Stomach (tissue), 9 donors: ENCODE data around the gene NRL. TPM values are rescaled to one million over a fixed set of nuclear protein-coding genes. Genes with fewer than 3 reads are reported as not detected.

Experiments
- DNase-seq, 2 donors: peaks; one replicate each; pipeline versions ENCODE4 v3.0.0 to v3.0.0-alpha.2; 2013 to 2019
- H3K27ac ChIP-seq, 5 donors: fragments of 200-600 bp in 4 of 5; sonication (generic) in 4 of 5; one replicate each; pipeline ENCODE4 v1.5.1; 2013 to 2019; ENCODE audit warnings: mild to moderate bottlenecking in 1 of 5, moderate library complexity in 1 of 5
- H3K27me3 ChIP-seq, 3 donors: fragments of 200-600 bp; sonication (generic); one replicate each; pipeline ENCODE4 v1.5.1; 2017 to 2019; ENCODE audit warnings: mixed run types in 1 of 3
- H3K36me3 ChIP-seq, 4 donors: fragments of 200-600 bp; sonication (generic); 1 replicate in 3 of 4; 2 replicates in 1 of 4; pipeline ENCODE4 v1.5.1; 2016 to 2019
- H3K4me1 ChIP-seq, 4 donors: fragments of 200-600 bp; sonication (generic); one replicate each; pipeline ENCODE4 v1.5.1; 2016 to 2019
- H3K4me3 ChIP-seq, 4 donors: fragments of 200-600 bp; sonication (generic) in 3 of 4; one replicate each; pipeline ENCODE4 v1.5.1; 2016 to 2019; ENCODE audit warnings: mild to moderate bottlenecking in 1 of 4
- H3K9me3 ChIP-seq, 4 donors: fragments of 200-600 bp; sonication (generic); one replicate each; pipeline ENCODE4 v1.5.1; 2016 to 2019
- EP300 ChIP-seq: sonication (generic); formaldehyde crosslinking; IDR thresholded peaks from one replicate; pipeline ENCODE4 v1.6.1; 2017; ENCODE audit warnings: antibody characterized with exemption
- POLR2A ChIP-seq, 4 donors: fragments of 450-650 bp; IDR thresholded peaks; one replicate each; pipeline ENCODE4 v1.6.1; 2016; ENCODE audit warnings: antibody characterized with exemption in 4 of 4, control low read depth in 2 of 4, mild to moderate bottlenecking in 1 of 4, moderate library complexity in 1 of 4
- POLR2AphosphoS5 ChIP-seq, 3 donors: sonication (generic); formaldehyde crosslinking; IDR thresholded peaks; one replicate each; pipeline ENCODE4 v1.6.1; 2016; ENCODE audit warnings: antibody characterized with exemption in 3 of 3
- WGBS, 5 donors: extraction: QIAGEN DNeasy Blood & Tissue Kit in 3 of 5; methylation state at CpG; one replicate each; pipeline versions ENCODE4 v1.1.5 to v1.1.7; 2013 to 2018; 5-methylcytosine and 5-hydroxymethylcytosine counted together
- intact Hi-C: fragments of 100-400 bp; cut with DNase I; formaldehyde crosslinking; loops from one replicate; pipeline ENCODE4 v1.15.1; 2023; ENCODE audit warnings: low total_unique reads
- polyA plus RNA-seq, 3 donors: library from polyadenylated mRNA; stranded (reverse); fragments of 200-250 nt; gene quantifications; one replicate each; pipeline ENCODE4 v1.2.3, GENCODE V29; 2013
- total RNA-seq, 5 donors: library from RNA; depleted of rRNA; stranded (reverse); fragments of >200 nt; gene quantifications; one replicate each; pipeline versions ENCODE4 v1.1.0 to v1.2.3, GENCODE V29; 2014 to 2016
- TF ChIP-seq, protein P1 (sequence below), 7 experiments: fragments of 450-650 bp in 4 of 7; fragments of 200-600 bp in 3 of 7; sonication (generic) in 3 of 7; IDR thresholded peaks; one replicate each; pipeline ENCODE4 v1.5.1; 2016 to 2019; ENCODE audit warnings: antibody characterized with exemption in 7 of 7, control low read depth in 2 of 7, mild to moderate bottlenecking in 1 of 7
- donor health status: healthy with polysubstance abuse.
- donor health status: Bipolar disorder and iron deficiency.
- donor health status: healthy.

NRL gene
- total and polyA plus RNA-seq, 8 donors, result 0.92 to 69.2 (median 1.3) TPM; not detected in 1

DNA sequence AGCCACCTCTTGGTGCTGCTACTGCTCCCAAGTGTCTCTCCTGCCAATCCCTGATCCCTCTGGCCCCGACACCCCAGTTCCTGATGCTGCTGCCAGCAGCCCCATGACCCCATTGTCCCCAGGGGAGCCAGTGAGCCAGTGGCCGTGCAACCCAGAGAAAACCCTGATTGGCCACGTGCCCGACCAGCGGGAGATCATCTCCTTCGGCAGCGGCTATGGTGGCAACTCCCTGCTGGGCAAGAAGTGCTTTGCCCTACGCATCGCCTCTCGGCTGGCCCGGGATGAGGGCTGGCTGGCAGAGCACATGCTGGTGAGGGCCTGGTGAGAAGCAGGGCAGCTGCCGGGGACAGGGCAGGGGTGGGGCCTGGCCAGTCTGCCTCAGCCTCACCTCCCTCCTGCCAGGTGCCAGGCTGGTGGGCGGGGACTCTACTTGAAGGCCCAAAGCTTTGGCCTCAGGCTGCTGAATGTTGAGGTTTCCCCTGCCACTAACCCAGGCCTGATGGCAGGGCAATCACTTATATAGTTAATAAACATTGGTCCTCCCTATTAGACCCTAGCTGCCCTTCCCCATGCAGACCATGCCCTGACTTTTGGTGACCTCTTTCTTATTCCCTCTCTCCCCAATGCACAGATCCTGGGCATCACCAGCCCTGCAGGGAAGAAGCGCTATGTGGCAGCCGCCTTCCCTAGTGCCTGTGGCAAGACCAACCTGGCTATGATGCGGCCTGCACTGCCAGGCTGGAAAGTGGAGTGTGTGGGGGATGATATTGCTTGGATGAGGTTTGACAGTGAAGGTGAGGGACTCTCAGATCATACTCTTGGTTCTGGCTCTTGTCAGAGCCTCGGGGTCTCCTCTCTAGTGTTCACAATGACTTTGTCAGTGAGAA, 15.6 kb downstream of the NRL start:
- intact Hi-C loops, result no loop called here
- Histone ChIP-seq H3K4me1 (peaks cover 0 to 21% (median 20%) of the 10 kb centered on the region in 4 donors), H3K4me3 (no peak overlapping the region), H3K36me3 (peaks cover 0 to 54% (median 47%) of the 10 kb centered on the region in 4 donors), H3K9me3 (no peaks in the 10 kb centered on the region), H3K27me3 (no peaks in the 10 kb centered on the region), H3K27ac (no peak overlapping the region)
- 58 to 69% (median 63%) methylated on average over 11 to 17 of the region's 17 CpGs for WGBS, 5 donors
- TF ChIP-seq EP300 (no peak), POLR2AphosphoS5 (IDR thresholded peaks at IDR 0.05) (no peak), POLR2A (IDR thresholded peaks at IDR 0.05) (no peak)
- TF ChIP-seq, protein P1, sequence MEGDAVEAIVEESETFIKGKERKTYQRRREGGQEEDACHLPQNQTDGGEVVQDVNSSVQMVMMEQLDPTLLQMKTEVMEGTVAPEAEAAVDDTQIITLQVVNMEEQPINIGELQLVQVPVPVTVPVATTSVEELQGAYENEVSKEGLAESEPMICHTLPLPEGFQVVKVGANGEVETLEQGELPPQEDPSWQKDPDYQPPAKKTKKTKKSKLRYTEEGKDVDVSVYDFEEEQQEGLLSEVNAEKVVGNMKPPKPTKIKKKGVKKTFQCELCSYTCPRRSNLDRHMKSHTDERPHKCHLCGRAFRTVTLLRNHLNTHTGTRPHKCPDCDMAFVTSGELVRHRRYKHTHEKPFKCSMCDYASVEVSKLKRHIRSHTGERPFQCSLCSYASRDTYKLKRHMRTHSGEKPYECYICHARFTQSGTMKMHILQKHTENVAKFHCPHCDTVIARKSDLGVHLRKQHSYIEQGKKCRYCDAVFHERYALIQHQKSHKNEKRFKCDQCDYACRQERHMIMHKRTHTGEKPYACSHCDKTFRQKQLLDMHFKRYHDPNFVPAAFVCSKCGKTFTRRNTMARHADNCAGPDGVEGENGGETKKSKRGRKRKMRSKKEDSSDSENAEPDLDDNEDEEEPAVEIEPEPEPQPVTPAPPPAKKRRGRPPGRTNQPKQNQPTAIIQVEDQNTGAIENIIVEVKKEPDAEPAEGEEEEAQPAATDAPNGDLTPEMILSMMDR (IDR thresholded peaks at IDR 0.05), result no peak
- peak in 1 of 2 donors; percentile 69 for DNase-seq

DNA sequence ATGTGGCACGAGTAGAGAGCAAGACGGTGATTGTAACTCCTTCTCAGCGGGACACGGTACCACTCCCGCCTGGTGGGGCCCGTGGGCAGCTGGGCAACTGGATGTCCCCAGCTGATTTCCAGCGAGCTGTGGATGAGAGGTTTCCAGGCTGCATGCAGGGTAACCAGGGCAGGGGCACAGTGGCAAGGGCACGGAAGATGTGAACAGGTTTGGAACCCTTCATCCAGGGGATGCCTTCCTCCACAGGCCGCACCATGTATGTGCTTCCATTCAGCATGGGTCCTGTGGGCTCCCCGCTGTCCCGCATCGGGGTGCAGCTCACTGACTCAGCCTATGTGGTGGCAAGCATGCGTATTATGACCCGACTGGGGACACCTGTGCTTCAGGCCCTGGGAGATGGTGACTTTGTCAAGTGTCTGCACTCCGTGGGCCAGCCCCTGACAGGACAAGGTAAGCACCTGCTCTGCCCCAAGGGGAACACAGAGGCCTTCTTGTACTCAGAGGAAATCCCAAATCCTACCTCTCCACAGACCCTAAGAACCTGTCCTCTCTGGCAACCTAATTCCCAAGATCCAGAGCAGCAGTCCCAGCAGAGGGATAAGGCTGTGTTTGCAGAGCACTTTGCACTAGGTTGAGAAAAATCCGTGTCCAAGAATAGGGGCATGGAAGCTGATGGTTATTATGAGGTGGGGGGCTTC, 16.4 kb downstream of the NRL start:
- peaks cover 0 to 46% (median 40%) of the 10 kb centered on the region in 4 donors for H3K36me3 ChIP-seq
- H3K4me3 ChIP-seq, result no peak overlapping the region
- H3K27ac ChIP-seq, result no peak overlapping the region
- H3K4me1 ChIP-seq, result peaks cover 0 to 26% (median 26%) of the 10 kb centered on the region in 4 donors
- no peak for DNase-seq
- no peaks in the 10 kb centered on the region for H3K27me3 ChIP-seq
- intact Hi-C loops, result no loop called here
- no peak for TF ChIP-seq POLR2AphosphoS5 (IDR thresholded peaks at IDR 0.05)
- no peak for TF ChIP-seq EP300
- TF ChIP-seq, protein P1 (IDR thresholded peaks at IDR 0.05), result no peak
- TF ChIP-seq POLR2A (IDR thresholded peaks at IDR 0.05), result no peak
- no peaks in the 10 kb centered on the region for H3K9me3 ChIP-seq
- WGBS, 5 donors, result 87 to 96% (median 93%) methylated on average over 9 to 16 of the region's 16 CpGs

GRCh38 chr14:24096545-24097181, 18.1 kb downstream of the NRL start:
- no peak for DNase-seq
- no peak overlapping the region for H3K27ac ChIP-seq
- H3K27me3 ChIP-seq, result no peaks in the 10 kb centered on the region
- H3K36me3 ChIP-seq, result peaks cover 0 to 37% (median 30%) of the 10 kb centered on the region in 4 donors
- H3K4me1 ChIP-seq, result peaks cover 7 to 43% (median 37%) of the 10 kb centered on the region in 4 donors
- TF ChIP-seq, protein P1 (IDR thresholded peaks at IDR 0.05), result no peak
- TF ChIP-seq POLR2AphosphoS5 (IDR thresholded peaks at IDR 0.05) (no peak), POLR2A (IDR thresholded peaks at IDR 0.05) (no peak), EP300 (no peak)
- WGBS, 5 donors, result 94 to 97% (median 95%) methylated on average over 8 of the region's 8 CpGs
- H3K4me3 ChIP-seq, result no peak overlapping the region
- no peaks in the 10 kb centered on the region for H3K9me3 ChIP-seq
- intact Hi-C loops, result no loop called here
